IgD-negative memory B cell (primary cell): Measurements from ENCODE around the gene FSIP1. TPM values are rescaled to one million over a fixed set of nuclear protein-coding genes. Genes with fewer than 3 reads are reported as not detected.

Source experiments
- H3K27ac Mint-ChIP-seq, 3 donors: one replicate each; pipeline ENCODE4 v1.8.0; 2020 to 2022; ENCODE audit warnings: mild to moderate bottlenecking in 3 of 3, mixed read lengths in 3 of 3, moderate library complexity in 1 of 3
- H3K27me3 Mint-ChIP-seq: one replicate; pipeline ENCODE4 v1.8.0; 2021; ENCODE audit warnings: mixed read lengths
- H3K36me3 Mint-ChIP-seq: one replicate; pipeline ENCODE4 v1.8.0; 2020; ENCODE audit warnings: mild to moderate bottlenecking, mixed read lengths
- H3K4me1 Mint-ChIP-seq, 3 donors: one replicate each; pipeline ENCODE4 v1.8.0; 2020 to 2022; ENCODE audit warnings: mixed read lengths in 3 of 3, mild to moderate bottlenecking in 1 of 3
- H3K4me3 Mint-ChIP-seq, 4 donors: one replicate each; pipeline ENCODE4 v1.8.0; 2020 to 2022; ENCODE audit warnings: mild to moderate bottlenecking in 4 of 4, mixed read lengths in 4 of 4, moderate library complexity in 3 of 4
- H3K9me3 Mint-ChIP-seq, 3 donors: one replicate each; pipeline ENCODE4 v1.8.0; 2020 to 2021; ENCODE audit warnings: mixed read lengths in 3 of 3, mild to moderate bottlenecking in 1 of 3
- polyA plus RNA-seq: library from polyadenylated mRNA; unstranded; fragments of 300-500 nt; fragmentation: Illumina TruSeq; gene quantifications from one replicate; pipeline ENCODE4 v1.2.3, GENCODE V29; 2021

Gene FSIP1
- polyA plus RNA-seq, 1 donor from 2014 or later: 0.61 TPM

- Mint-ChIP-seq H3K36me3 (no peaks in the 10 kb centered on the region), H3K9me3 (no peaks in the 10 kb centered on the region), H3K27ac (no peak overlapping the region), H3K4me1 (no peaks in the 10 kb centered on the region), H3K27me3 (peaks cover 8% of the 10 kb centered on the region), H3K4me3 (no peak overlapping the region)
These were observed 29.6 kb downstream of the FSIP1 start for GRCh38 chr15:39752991-39753390.

GRCh38 chr15:39752246-39752645, 30.4 kb downstream of the FSIP1 start:
- Mint-ChIP-seq H3K36me3 (no peaks in the 10 kb centered on the region), H3K27ac (no peak overlapping the region), H3K4me3 (no peak overlapping the region), H3K4me1 (no peaks in the 10 kb centered on the region), H3K9me3 (no peaks in the 10 kb centered on the region), H3K27me3 (peaks cover 8% of the 10 kb centered on the region)

- H3K4me3 Mint-ChIP-seq: no peak overlapping the region
- H3K9me3 Mint-ChIP-seq: no peaks in the 10 kb centered on the region
- no peak overlapping the region for H3K27ac Mint-ChIP-seq
- H3K27me3 Mint-ChIP-seq: peaks cover 14% of the 10 kb centered on the region
- H3K4me1 Mint-ChIP-seq: no peaks in the 10 kb centered on the region
- no peaks in the 10 kb centered on the region for H3K36me3 Mint-ChIP-seq
These were observed 34.4 kb downstream of the FSIP1 start for GRCh38 chr15:39748276-39748675.

GRCh38 chr15:39747326-39747725, 35.3 kb downstream of the FSIP1 start:
- no peak overlapping the region for H3K4me3 Mint-ChIP-seq
- H3K4me1 Mint-ChIP-seq: no peaks in the 10 kb centered on the region
- H3K36me3 Mint-ChIP-seq: no peaks in the 10 kb centered on the region
- peaks cover 14% of the 10 kb centered on the region for H3K27me3 Mint-ChIP-seq
- no peaks in the 10 kb centered on the region for H3K9me3 Mint-ChIP-seq
- H3K27ac Mint-ChIP-seq: no peak overlapping the region

GRCh38 chr15:39746714-39747276, 35.8 kb downstream of the FSIP1 start:
- no peaks in the 10 kb centered on the region for H3K9me3 Mint-ChIP-seq
- H3K27me3 Mint-ChIP-seq: peaks cover 14% of the 10 kb centered on the region
- H3K4me1 Mint-ChIP-seq: no peaks in the 10 kb centered on the region
- H3K36me3 Mint-ChIP-seq: no peaks in the 10 kb centered on the region
- no peak overlapping the region for H3K27ac Mint-ChIP-seq
- no peak overlapping the region for H3K4me3 Mint-ChIP-seq

GRCh38 chr15:39746176-39746575, 36.5 kb downstream of the FSIP1 start:
- H3K9me3 Mint-ChIP-seq: no peaks in the 10 kb centered on the region
- H3K36me3 Mint-ChIP-seq: no peaks in the 10 kb centered on the region
- H3K4me1 Mint-ChIP-seq: no peaks in the 10 kb centered on the region
- no peak overlapping the region for H3K4me3 Mint-ChIP-seq
- H3K27me3 Mint-ChIP-seq: peaks cover 14% of the 10 kb centered on the region
- no peak overlapping the region for H3K27ac Mint-ChIP-seq

- H3K27me3 Mint-ChIP-seq: peaks cover 14% of the 10 kb centered on the region
- H3K36me3 Mint-ChIP-seq: no peaks in the 10 kb centered on the region
- H3K9me3 Mint-ChIP-seq: no peaks in the 10 kb centered on the region
- H3K27ac Mint-ChIP-seq: no peak overlapping the region
- no peak overlapping the region for H3K4me3 Mint-ChIP-seq
- H3K4me1 Mint-ChIP-seq: no peaks in the 10 kb centered on the region
These were observed 37.2 kb downstream of the FSIP1 start for GRCh38 chr15:39745415-39745814.

GRCh38 chr15:39744334-39745103, 38.1 kb downstream of the FSIP1 start:
- peaks cover 14% of the 10 kb centered on the region for H3K27me3 Mint-ChIP-seq
- no peaks in the 10 kb centered on the region for H3K9me3 Mint-ChIP-seq
- H3K27ac Mint-ChIP-seq: peak overlapping the region in 1 of 3 donors; percentile 67
- no peaks in the 10 kb centered on the region for H3K36me3 Mint-ChIP-seq
- no peaks in the 10 kb centered on the region for H3K4me1 Mint-ChIP-seq
- no peak overlapping the region for H3K4me3 Mint-ChIP-seq

GRCh38 chr15:39743611-39744010, 39.0 kb downstream of the FSIP1 start:
- no peaks in the 10 kb centered on the region for H3K9me3 Mint-ChIP-seq
- H3K4me1 Mint-ChIP-seq: no peaks in the 10 kb centered on the region
- no peak overlapping the region for H3K27ac Mint-ChIP-seq
- peaks cover 9% of the 10 kb centered on the region for H3K27me3 Mint-ChIP-seq
- H3K36me3 Mint-ChIP-seq: no peaks in the 10 kb centered on the region
- no peak overlapping the region for H3K4me3 Mint-ChIP-seq

- no peaks in the 10 kb centered on the region for H3K9me3 Mint-ChIP-seq
- H3K36me3 Mint-ChIP-seq: peaks cover under 1% of the 10 kb centered on the region
- H3K27me3 Mint-ChIP-seq: peaks cover 4% of the 10 kb centered on the region
- H3K4me3 Mint-ChIP-seq: no peak overlapping the region
- no peaks in the 10 kb centered on the region for H3K4me1 Mint-ChIP-seq
- H3K27ac Mint-ChIP-seq: no peak overlapping the region
These were observed 41.4 kb downstream of the FSIP1 start for GRCh38 chr15:39741258-39741657.

GRCh38 chr15:39738998-39739397, 43.6 kb downstream of the FSIP1 start:
- Mint-ChIP-seq H3K27ac (no peak overlapping the region), H3K9me3 (no peaks in the 10 kb centered on the region), H3K27me3 (no peaks in the 10 kb centered on the region), H3K4me3 (no peak overlapping the region), H3K36me3 (peaks cover 1% of the 10 kb centered on the region), H3K4me1 (no peaks in the 10 kb centered on the region)

- Mint-ChIP-seq H3K36me3 (peaks cover 1% of the 10 kb centered on the region), H3K9me3 (no peaks in the 10 kb centered on the region), H3K27me3 (no peaks in the 10 kb centered on the region), H3K27ac (no peak overlapping the region), H3K4me3 (no peak overlapping the region), H3K4me1 (no peaks in the 10 kb centered on the region)
These were observed 45.5 kb downstream of the FSIP1 start for GRCh38 chr15:39737196-39737550.

GRCh38 chr15:39736412-39737195, 46.0 kb downstream of the FSIP1 start:
- Mint-ChIP-seq H3K36me3 (peaks cover 1% of the 10 kb centered on the region), H3K4me3 (no peak overlapping the region), H3K27ac (peak overlapping the region in 1 of 3 donors; percentile 4), H3K27me3 (no peaks in the 10 kb centered on the region), H3K9me3 (no peaks in the 10 kb centered on the region), H3K4me1 (no peaks in the 10 kb centered on the region)

- Mint-ChIP-seq H3K4me3 (no peak overlapping the region), H3K9me3 (no peaks in the 10 kb centered on the region), H3K36me3 (peaks cover 1% of the 10 kb centered on the region), H3K27ac (no peak overlapping the region), H3K27me3 (peaks cover 2% of the 10 kb centered on the region), H3K4me1 (no peaks in the 10 kb centered on the region)
These were observed 47.4 kb downstream of the FSIP1 start for GRCh38 chr15:39735120-39735717.

GRCh38 chr15:39731266-39731665, 51.4 kb downstream of the FSIP1 start:
- H3K36me3 Mint-ChIP-seq: peaks cover 1% of the 10 kb centered on the region
- H3K4me1 Mint-ChIP-seq: no peaks in the 10 kb centered on the region
- H3K4me3 Mint-ChIP-seq: no peak overlapping the region
- H3K27me3 Mint-ChIP-seq: peaks cover 3% of the 10 kb centered on the region
- H3K27ac Mint-ChIP-seq: no peak overlapping the region
- H3K9me3 Mint-ChIP-seq: peaks cover 0 to 4% (median 0%) of the 10 kb centered on the region in 3 donors
